Ectodermal cell (in vitro differentiated cells): ENCODE data around the gene IDUA.
"Not testable (repeated sequence)": the region's sequence is repeated elsewhere in the genome, so short reads cannot be mapped to it uniquely, and the experiment has no call there.

Experiments
- H3K27ac ChIP-seq: 2 replicates; pipeline ENCODE4 v1.7.0; 2013; ENCODE audit warnings: mild to moderate bottlenecking, low read depth, low read length; ENCODE audit not compliant: insufficient read depth, poor library complexity, severe bottlenecking
- H3K27me3 ChIP-seq: 2 replicates; pipeline ENCODE4 v1.7.0; 2013; ENCODE audit warnings: mild to moderate bottlenecking, low read length; ENCODE audit not compliant: insufficient read depth, control insufficient read depth, poor library complexity, severe bottlenecking
- H3K36me3 ChIP-seq: one replicate; pipeline ENCODE4 v1.7.0; 2013; ENCODE audit warnings: low read length; ENCODE audit not compliant: control insufficient read depth, insufficient read depth
- H3K4me1 ChIP-seq: one replicate; pipeline ENCODE4 v1.7.0; 2013; ENCODE audit warnings: low read length; ENCODE audit not compliant: control insufficient read depth, insufficient read depth
- H3K4me3 ChIP-seq: 2 replicates; pipeline ENCODE4 v1.7.0; 2013; ENCODE audit warnings: low read depth, low read length, control low read depth; ENCODE audit not compliant: insufficient read depth
- H3K9me3 ChIP-seq: 2 replicates; pipeline ENCODE4 v1.7.0; 2013; ENCODE audit warnings: mild to moderate bottlenecking, low read length, moderate library complexity; ENCODE audit not compliant: control insufficient read depth
- WGBS, 2 experiments: methylation state at CpG; one replicate each; pipeline ENCODE4 v1.1.7; 2013; ENCODE audit warnings: missing lambda C conversion rate in 2 of 2; 5-methylcytosine and 5-hydroxymethylcytosine counted together

IDUA gene

DNA sequence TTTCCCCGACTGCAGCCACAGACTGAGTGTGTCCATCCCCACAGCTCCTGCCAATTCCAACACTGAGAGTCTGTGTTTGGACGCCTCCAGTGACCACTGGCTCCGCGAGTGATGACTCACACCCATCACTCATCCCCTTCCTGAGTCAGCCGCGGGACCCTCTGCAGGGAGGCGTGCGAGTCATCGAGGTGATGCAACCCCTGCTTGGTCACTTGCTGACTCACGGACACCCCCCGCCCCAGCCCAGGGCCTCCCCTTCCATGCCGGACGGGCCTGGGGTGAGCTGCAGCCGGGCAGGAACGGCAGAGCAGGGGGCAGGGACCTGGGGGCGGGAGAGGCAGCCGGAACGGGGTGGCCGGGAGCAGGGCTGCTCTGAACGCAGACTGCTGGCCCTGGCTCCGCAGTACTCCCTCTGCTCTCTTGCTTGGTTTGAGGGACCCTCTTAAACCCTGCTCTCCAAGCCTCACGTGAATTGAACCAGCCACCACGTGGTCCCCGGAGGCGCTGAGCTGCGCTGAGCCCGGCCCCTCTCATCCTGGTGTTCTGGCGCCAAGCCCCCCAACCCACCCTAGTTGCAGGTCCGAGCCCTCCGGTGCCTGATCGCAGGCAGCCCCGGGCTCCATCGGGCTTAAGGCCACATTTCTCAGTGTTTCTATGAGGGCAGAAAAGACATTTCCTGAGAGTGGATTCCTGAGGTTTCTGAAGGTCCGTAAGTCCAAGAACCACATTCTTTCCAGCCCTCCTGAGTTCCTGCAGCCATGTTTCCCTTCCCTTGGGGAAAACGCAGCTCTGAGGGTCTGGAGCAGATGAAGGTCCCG lies 57.0 kb downstream of the IDUA start:
- Histone ChIP-seq H3K27ac (no peak overlapping the region), H3K4me3 (no peak overlapping the region), H3K4me1 (peaks cover 37% of the 10 kb centered on the region), H3K36me3 (no peaks in the 10 kb centered on the region), H3K9me3 (no peaks in the 10 kb centered on the region), H3K27me3 (peaks cover 52% of the 10 kb centered on the region)
- 52 to 56% methylated on average over 36 of the region's 36 CpGs for WGBS, 2 experiments

DNA sequence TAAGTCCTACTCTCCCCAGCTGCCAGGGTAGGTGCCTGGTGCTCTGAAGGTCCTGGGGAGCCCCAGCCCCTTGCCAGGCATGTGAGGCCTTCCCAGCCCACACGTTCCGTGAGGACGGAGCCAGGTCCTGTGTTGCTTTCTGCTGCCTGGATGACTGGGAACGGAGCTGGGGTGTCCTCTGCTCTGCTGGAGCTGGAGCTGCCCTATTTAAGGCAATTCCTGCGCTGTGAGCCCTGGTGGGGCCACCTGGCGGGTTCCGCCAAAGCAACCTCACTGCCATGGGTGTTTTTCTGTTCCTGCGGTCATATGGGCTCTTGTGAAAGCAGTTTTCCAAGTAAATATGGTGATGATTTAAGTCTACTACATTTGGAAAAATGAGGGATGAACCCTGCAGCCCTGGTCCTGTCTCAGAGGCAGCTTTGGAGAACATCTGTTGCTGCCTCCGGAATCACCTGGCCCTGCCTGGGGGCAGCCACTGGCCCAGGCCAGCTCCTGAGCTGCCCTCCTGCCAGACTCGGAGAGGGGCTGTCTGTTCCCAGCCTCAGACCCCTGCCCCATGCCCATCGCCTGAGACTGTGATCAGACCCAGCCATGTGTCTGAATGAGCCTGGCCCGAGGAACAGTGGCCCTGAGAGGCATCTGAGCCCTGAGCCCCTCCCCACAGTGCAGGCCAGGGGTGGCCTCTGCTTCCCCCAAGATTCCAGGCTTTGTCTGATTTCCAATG lies 57.8 kb downstream of the IDUA start:
- H3K4me3 ChIP-seq, result no peak overlapping the region
- no peaks in the 10 kb centered on the region for H3K36me3 ChIP-seq
- peaks cover 32% of the 10 kb centered on the region for H3K4me1 ChIP-seq
- no peak overlapping the region for H3K27ac ChIP-seq
- H3K27me3 ChIP-seq, result peaks cover 56% of the 10 kb centered on the region
- 91 to 93% methylated on average over 12 of the region's 12 CpGs for WGBS, 2 experiments
- no peaks in the 10 kb centered on the region for H3K9me3 ChIP-seq

DNA sequence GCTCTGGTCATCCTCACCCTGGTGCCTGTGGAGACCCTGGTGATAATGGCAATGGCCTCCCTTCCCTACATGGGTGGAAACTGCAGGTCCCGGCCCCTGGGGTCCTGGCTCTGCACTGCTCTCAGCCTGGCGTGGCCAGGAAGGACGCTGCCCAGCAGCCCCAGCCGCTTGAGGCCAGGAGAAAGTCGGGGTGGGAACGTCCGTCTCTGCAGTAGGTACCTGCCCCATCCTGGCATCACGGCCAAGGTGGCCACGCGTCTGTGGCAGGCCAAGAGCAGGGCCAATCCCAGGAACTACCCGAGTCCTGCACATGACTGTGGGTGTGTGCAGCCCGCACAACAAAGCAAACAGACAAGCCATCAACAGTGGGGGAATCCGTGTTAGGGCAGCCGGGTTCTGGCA lies 58.4 kb downstream of the IDUA start:
- Histone ChIP-seq H3K4me3 (no peak overlapping the region), H3K9me3 (no peaks in the 10 kb centered on the region), H3K4me1 (peaks cover 29% of the 10 kb centered on the region), H3K36me3 (no peaks in the 10 kb centered on the region), H3K27me3 (peaks cover 59% of the 10 kb centered on the region), H3K27ac (no peak overlapping the region)
- WGBS, 2 experiments, result 93 to 96% methylated on average over 14 of the region's 14 CpGs

DNA sequence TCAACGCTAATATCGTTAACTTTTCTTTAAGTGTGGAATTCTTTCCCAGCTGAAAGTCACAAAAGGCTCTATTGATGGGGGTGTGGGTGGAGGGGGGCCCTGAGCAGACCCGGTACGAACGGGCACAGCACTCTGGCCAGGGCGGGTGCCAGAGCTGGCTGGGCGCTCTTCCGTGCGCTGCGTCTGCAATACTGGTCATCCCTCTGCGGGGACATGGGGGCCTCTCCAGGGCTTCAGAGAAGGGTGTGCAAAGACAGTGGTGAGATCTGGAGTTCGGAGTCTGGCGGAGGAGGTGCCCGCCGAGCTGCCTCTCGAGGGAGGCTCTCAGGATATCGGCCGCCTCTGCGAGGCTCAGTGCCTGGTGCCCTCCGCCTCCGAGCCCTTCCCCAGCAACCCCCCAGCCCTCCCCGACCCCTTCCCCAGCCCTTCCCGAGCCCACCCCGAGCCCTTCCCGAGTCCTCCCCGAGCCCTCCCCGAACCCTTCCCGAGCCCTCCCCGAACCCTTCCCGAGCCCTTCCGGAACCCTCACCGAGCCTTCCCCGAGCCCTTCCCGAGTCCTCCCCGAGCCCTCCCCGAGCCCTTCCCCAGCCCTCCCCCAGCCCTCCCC lies 58.9 kb downstream of the IDUA start:
- no peaks in the 10 kb centered on the region for H3K9me3 ChIP-seq
- H3K4me1 ChIP-seq, result peaks cover 29% of the 10 kb centered on the region
- 87% methylated on average over 34 to 36 of the region's 36 CpGs for WGBS, 2 experiments
- H3K36me3 ChIP-seq, result no peaks in the 10 kb centered on the region
- no peak overlapping the region for H3K4me3 ChIP-seq
- no peak overlapping the region for H3K27ac ChIP-seq
- peaks cover 64% of the 10 kb centered on the region for H3K27me3 ChIP-seq

DNA sequence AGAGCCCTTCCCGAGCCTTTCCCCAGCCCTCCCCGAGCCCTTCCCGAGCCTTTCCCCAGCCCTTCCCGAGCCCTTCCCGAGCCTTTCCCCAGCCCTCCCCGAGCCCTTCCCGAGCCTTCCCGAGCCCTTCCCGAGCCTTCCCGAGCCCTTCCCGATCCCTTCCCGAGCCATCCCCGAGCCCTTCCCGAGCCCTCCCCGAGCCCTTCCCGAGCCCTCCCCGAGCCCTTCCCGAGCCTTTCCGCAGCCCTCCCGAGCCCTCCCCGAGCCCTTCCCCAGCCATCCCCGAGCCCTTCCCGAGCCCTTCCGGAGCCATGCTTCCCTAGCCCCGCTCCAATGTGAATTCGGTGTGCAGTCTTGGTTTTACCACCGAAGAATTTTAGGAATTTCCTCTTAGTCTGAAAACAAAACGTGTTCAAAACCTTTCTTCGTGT lies 59.8 kb downstream of the IDUA start:
- 13 to 16% methylated on average over 29 of the region's 29 CpGs for WGBS, 2 experiments
- not testable (repeated sequence) for H3K27ac ChIP-seq
- H3K27me3 ChIP-seq, result peaks cover 73% of the 10 kb centered on the region

DNA sequence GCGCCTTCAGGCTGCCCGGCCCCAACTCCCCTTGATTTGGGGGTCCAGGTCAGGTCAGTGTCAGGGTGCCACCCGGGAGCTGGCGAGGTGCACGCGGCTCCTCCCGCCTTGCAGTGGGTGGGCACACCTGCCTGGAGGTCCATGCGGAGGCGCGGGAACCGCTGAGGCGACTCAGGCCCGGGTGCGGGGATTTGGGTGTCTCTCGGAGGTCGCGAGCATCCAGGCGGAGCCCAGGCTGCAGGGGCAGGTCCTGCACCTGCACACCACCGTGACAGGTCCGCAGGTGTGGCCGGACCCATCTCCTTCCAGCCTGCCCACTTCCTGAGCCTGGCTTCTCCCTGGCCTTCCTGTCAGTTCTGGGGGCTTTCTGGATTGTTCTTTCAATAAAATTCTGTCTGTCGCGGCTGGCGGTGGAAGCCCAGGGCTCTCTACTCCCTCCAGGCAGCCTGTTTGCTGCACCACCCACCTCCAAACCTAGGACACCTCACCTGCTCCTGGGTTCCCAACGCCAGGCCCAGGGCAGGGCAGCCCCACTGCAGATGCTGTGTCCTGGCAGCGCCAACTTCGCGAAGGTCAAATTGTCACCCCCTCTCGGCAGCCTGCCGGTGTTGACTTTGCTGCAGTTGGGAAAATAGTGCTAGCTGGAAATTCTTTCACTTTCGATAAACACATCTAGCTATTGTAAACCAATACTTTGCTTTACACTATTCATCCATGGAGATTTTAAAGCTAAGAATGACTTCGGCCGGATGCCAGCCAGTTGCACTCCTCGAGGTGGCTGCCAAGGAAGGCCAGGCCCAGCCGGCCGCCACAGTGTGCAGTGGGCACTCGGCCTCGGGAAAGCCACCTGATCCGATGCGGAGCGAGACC lies 60.5 kb downstream of the IDUA start:
- peaks cover 77% of the 10 kb centered on the region for H3K27me3 ChIP-seq

More for the DNA sequence above, 59.8 kb downstream of the IDUA start:
- peaks cover 23% of the 10 kb centered on the region for H3K4me1 ChIP-seq
- not testable (repeated sequence) for H3K4me3 ChIP-seq, H3K9me3 ChIP-seq, H3K36me3 ChIP-seq

DNA sequence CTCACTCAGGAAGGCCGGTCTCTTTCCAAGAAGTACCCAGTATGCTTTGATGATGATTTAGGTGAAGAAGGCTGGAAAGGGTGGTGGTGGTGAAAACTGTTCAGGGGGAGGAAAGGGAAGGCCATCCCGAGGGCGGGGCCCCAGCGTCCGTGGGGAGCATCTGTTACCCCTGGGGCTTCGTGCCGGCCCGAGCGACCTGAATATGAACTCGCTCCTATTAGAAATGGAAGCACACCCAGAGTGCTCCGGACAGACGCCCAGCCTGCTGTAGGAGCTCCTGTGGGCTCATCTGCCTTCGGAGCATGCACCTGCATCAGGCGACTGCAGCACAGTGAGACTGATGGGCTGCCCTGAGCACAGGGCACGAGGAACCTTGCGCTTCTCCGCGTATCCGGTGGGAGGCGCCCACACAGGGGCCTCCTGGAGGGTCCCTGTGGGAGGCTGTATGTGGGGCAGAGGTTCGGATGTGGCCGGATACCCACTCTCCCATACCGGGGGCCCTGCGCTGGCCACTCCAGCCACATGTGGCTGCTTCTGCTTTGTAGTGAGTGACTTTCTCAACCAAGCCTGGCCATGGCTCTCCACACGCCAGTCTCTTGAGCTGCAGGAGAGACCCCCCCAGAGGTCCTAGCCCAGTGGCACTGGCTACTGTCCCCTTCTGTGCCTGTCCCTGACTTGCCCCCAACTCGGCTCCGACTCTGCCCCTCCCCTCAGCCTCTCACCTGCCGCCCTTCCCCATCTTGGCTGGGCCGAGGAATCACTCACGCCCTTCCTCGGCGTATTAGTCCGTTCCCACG lies 61.3 kb downstream of the IDUA start:
- H3K4me3 ChIP-seq, result no peak overlapping the region
- WGBS, 2 experiments, result 89 to 91% methylated on average over 34 of the region's 34 CpGs
- no peak overlapping the region for H3K27ac ChIP-seq
- H3K36me3 ChIP-seq, result no peaks in the 10 kb centered on the region
- H3K27me3 ChIP-seq, result peaks cover 83% of the 10 kb centered on the region
- H3K9me3 ChIP-seq, result no peaks in the 10 kb centered on the region
- H3K4me1 ChIP-seq, result peaks cover 13% of the 10 kb centered on the region

More for the DNA sequence above, 60.5 kb downstream of the IDUA start:
- peaks cover 16% of the 10 kb centered on the region for H3K4me1 ChIP-seq
- H3K9me3 ChIP-seq, result no peaks in the 10 kb centered on the region
- H3K36me3 ChIP-seq, result no peaks in the 10 kb centered on the region
- H3K27ac ChIP-seq, result no peak overlapping the region
- WGBS, 2 experiments, result 86 to 87% methylated on average over 41 of the region's 41 CpGs
- no peak overlapping the region for H3K4me3 ChIP-seq

DNA sequence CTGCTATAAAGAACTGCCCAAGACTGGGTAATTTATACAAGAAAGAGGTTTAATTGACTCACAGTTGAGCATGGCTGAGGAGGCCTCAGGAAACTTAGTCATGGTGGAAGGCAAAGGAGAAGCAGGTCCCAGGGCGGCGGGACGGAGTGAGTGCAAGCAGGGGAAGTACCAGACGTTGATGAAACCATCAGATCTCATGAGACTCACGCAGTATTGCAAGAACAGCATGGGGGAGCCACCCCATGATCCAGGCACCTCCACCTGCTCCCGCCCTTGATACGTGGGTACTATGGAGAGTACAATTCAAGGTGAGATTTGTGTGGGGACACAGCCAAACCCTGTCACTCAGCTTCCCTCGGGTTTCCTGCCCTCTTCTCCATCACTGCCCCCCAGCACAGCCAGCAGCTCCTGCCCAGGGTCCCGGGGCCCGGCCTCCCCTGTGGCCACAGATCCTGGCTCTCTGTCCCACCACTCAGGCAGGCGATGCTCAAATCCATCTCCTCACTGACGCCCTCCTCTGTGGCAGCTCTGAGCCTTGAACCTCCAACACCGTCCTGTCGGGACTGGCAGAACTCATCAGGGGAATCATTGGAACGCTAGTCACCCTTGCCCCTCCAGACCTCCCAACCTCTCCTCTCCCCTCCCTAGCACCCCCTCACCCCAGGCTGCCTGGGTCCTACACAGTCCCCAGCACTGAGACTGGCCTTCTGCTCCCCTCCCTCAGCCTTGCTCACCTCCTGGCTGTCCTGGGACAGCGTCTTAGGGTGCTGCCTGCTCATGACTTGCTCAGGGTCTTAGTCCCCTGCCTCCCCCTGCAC lies 62.1 kb downstream of the IDUA start:
- H3K36me3 ChIP-seq, result no peaks in the 10 kb centered on the region
- peaks cover 83% of the 10 kb centered on the region for H3K27me3 ChIP-seq
- H3K4me1 ChIP-seq, result peaks cover 5% of the 10 kb centered on the region
- WGBS, 2 experiments, result 90 to 92% methylated on average over 16 of the region's 16 CpGs
- H3K9me3 ChIP-seq, result no peaks in the 10 kb centered on the region
- H3K4me3 ChIP-seq, result no peak overlapping the region
- no peak overlapping the region for H3K27ac ChIP-seq

DNA sequence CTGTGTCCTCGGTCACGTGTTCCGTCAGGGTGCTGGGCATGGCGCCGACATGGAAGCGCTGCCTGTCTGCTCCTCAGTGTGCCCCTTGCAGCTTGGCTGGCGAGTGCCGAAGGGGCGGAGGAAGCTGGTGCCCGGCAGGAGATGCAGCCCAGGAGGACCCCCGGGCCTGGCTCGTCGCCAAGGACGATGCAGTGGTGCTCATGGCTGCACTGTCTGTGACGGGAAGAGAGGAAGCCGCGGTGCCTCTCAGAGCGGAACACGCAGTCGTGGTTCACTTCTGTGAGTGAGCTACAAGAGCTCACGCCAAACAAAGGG lies 62.7 kb downstream of the IDUA start:
- Histone ChIP-seq H3K27me3 (peaks cover 80% of the 10 kb centered on the region), H3K4me1 (no peaks in the 10 kb centered on the region), H3K9me3 (no peaks in the 10 kb centered on the region), H3K27ac (no peak overlapping the region), H3K4me3 (no peak overlapping the region), H3K36me3 (no peaks in the 10 kb centered on the region)
- 90 to 93% methylated on average over 21 of the region's 21 CpGs for WGBS, 2 experiments
